ENCODE results near the gene ZNF664.

- TF ChIP-seq POLR2A (IDR thresholded peaks at IDR 0.05; ENCODE audit: low read depth, low read length), result no peak
- TF ChIP-seq TAF1 (IDR thresholded peaks at IDR 0.05; ENCODE audit: borderline replicate concordance, low read depth, low read length), result no peak
Measured at GRCh38 chr12:123928897-123929296, 44.1 kb upstream of the ZNF664 start.

Measured in GM12892 (cell line).